Cardiac muscle cell (in vitro differentiated cells and primary cell): Measurements from ENCODE around the gene IGF2BP2. TPM values are rescaled to one million over a fixed set of nuclear protein-coding genes. Genes with fewer than 3 reads are reported as not detected.
"Not testable (repeated sequence)": the region's sequence is repeated elsewhere in the genome, so short reads cannot be mapped to it uniquely, and the experiment has no call there.

Experiments
- DNase-seq, 2 donors: peaks; one replicate each; pipeline versions ENCODE4 v3.0.0 to v3.0.0-alpha.2; 2010 to 2017; ENCODE audit warnings: low read depth in 1 of 2, low spot score in 1 of 2
- H3K27ac ChIP-seq: fragments of 200-600 bp; sonication (generic); 2 replicates; pipeline ENCODE4 v1.5.1; 2016
- H3K27me3 ChIP-seq: fragments of 200-600 bp; sonication (generic); 2 replicates; pipeline ENCODE4 v1.6.0; 2016; ENCODE audit warnings: control low read depth
- H3K36me3 ChIP-seq: fragments of 200-600 bp; sonication (generic); 2 replicates; pipeline ENCODE4 v1.5.1; 2016; ENCODE audit warnings: control low read depth
- H3K4me1 ChIP-seq: fragments of 200-600 bp; sonication (generic); 2 replicates; pipeline ENCODE4 v1.8.1; 2017; ENCODE audit warnings: low read depth, mild to moderate bottlenecking, mixed run types
- H3K4me3 ChIP-seq: fragments of 200-600 bp; sonication (generic); 2 replicates; pipeline ENCODE4 v1.5.1; 2016; ENCODE audit warnings: mild to moderate bottlenecking
- H3K9me3 ChIP-seq: fragments of 200-600 bp; sonication (generic); 2 replicates; pipeline ENCODE4 v1.5.1; 2017; ENCODE audit warnings: low read depth, mild to moderate bottlenecking, control low read depth
- polyA plus RNA-seq: library from polyadenylated mRNA; unstranded; fragments of >200 nt; fragmentation: Nextera tagmentation; extraction: Ambion mirVana; gene quantifications from 2 replicates; pipeline ENCODE4 v1.2.1, GENCODE V29; 2016
- total RNA-seq: library from RNA; depleted of rRNA; stranded (reverse); fragments of >200 nt; gene quantifications from 2 replicates; pipeline ENCODE4 v1.2.3, GENCODE V29; 2016
- TF ChIP-seq, protein P1 (sequence below): IDR thresholded peaks from 2 replicates; pipeline ENCODE4 v1.5.1; 2012; ENCODE audit warnings: low read depth, mild to moderate bottlenecking, low read length

The IGF2BP2 gene
- total and polyA plus RNA-seq, 2 experiments from 2014 or later, result 119 to 129 TPM

DNA sequence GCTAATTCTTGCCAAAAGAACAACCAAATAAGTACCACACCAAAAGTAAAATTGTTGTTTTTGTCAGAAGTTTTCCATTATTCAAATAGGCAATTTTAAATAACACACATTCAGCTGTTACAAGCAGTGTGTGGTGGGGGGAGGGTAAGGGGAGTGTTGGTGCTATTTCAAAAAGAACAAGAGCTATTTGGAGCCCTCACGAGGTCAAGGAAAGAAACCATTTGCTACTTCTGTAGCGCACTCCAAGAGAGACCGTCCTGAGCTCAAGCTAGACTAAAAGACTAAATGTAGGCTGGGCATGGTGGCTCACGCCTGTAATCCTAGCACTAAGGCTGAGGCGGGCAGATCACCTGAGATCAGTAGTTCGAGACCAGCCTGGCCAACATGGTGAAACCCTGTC, 21.2 kb upstream of the IGF2BP2 start:
- TF ChIP-seq, protein P1, sequence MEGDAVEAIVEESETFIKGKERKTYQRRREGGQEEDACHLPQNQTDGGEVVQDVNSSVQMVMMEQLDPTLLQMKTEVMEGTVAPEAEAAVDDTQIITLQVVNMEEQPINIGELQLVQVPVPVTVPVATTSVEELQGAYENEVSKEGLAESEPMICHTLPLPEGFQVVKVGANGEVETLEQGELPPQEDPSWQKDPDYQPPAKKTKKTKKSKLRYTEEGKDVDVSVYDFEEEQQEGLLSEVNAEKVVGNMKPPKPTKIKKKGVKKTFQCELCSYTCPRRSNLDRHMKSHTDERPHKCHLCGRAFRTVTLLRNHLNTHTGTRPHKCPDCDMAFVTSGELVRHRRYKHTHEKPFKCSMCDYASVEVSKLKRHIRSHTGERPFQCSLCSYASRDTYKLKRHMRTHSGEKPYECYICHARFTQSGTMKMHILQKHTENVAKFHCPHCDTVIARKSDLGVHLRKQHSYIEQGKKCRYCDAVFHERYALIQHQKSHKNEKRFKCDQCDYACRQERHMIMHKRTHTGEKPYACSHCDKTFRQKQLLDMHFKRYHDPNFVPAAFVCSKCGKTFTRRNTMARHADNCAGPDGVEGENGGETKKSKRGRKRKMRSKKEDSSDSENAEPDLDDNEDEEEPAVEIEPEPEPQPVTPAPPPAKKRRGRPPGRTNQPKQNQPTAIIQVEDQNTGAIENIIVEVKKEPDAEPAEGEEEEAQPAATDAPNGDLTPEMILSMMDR, result no peak
- no peaks in the 10 kb centered on the region for H3K27me3 ChIP-seq
- no peak overlapping the region for H3K4me3 ChIP-seq
- no peak overlapping the region for H3K27ac ChIP-seq
- no peaks in the 10 kb centered on the region for H3K4me1 ChIP-seq
- peak; percentile 24 to 46 for DNase-seq
- H3K9me3 ChIP-seq, result no peaks in the 10 kb centered on the region
- no peaks in the 10 kb centered on the region for H3K36me3 ChIP-seq

DNA sequence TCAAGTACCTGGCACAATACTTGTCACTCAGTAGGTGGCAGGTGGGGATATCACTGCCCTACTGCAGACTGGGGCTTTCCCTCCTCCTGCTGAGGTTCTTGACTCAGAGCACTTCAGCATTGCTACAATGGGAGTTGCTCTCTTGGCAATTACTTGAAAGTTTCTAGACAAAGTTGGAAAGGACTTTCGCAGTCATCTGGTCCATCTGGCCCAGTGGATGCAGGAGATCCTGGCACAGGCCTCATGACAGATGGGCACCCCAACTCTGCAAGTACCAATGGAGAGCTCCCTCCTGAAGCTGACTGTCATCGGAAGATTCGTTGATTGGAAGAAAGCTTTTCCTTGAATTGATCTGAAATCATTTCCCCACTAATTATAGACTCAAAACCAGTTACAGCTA, 19.2 kb upstream of the IGF2BP2 start:
- H3K27me3 ChIP-seq, result no peaks in the 10 kb centered on the region
- no peak for DNase-seq
- no peaks in the 10 kb centered on the region for H3K4me1 ChIP-seq
- H3K36me3 ChIP-seq, result no peaks in the 10 kb centered on the region
- no peaks in the 10 kb centered on the region for H3K9me3 ChIP-seq
- TF ChIP-seq, protein P1, result no peak
- H3K4me3 ChIP-seq, result no peak overlapping the region
- H3K27ac ChIP-seq, result no peak overlapping the region

DNA sequence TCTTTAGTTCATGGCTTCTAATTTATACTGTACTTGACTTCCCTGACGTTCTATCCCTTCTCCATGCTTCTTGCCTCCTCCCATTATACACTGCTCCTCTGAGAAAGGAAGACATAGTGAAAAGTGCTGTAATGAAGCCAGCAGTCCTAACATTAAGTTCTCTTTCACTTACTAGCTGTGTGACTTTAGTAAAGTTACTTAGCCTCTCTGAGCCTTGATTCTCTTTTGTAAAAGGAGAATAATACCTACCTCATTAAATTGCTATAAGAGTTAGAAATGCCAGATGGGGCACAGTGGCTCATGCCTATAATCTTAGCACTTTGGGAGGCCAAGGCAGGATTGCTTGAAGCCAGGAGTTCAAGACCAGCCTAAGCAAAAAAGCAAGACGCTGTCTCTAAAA, 18.8 kb upstream of the IGF2BP2 start:
- no peaks in the 10 kb centered on the region for H3K27me3 ChIP-seq
- no peak overlapping the region for H3K27ac ChIP-seq
- H3K9me3 ChIP-seq, result no peaks in the 10 kb centered on the region
- no peak for DNase-seq
- H3K4me3 ChIP-seq, result no peak overlapping the region
- H3K4me1 ChIP-seq, result no peaks in the 10 kb centered on the region
- H3K36me3 ChIP-seq, result no peaks in the 10 kb centered on the region
- TF ChIP-seq, protein P1, result no peak

DNA sequence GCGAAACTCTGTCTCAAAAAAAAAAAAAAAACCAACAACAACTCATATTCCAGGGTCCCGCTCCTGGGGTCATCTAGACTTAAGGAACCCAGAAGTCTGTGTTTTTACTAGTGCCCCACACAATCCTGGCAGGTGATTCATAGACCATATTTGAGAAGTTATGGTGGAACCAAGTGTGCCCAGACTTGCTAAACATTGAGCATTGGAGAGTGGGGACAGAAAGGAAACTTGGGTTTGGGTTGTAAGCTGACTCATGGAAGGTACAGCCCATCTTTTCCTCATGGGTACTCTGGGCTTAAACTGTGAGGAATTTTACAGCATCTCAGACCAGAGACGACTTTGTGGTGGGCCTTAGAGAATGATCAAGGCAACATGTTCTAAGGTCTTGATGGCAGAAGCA, 18.3 kb upstream of the IGF2BP2 start:
- no peak overlapping the region for H3K27ac ChIP-seq
- no peak overlapping the region for H3K4me3 ChIP-seq
- no peaks in the 10 kb centered on the region for H3K4me1 ChIP-seq
- H3K36me3 ChIP-seq, result no peaks in the 10 kb centered on the region
- no peaks in the 10 kb centered on the region for H3K9me3 ChIP-seq
- DNase-seq, result no peak
- TF ChIP-seq, protein P1, result no peak
- no peaks in the 10 kb centered on the region for H3K27me3 ChIP-seq

DNA sequence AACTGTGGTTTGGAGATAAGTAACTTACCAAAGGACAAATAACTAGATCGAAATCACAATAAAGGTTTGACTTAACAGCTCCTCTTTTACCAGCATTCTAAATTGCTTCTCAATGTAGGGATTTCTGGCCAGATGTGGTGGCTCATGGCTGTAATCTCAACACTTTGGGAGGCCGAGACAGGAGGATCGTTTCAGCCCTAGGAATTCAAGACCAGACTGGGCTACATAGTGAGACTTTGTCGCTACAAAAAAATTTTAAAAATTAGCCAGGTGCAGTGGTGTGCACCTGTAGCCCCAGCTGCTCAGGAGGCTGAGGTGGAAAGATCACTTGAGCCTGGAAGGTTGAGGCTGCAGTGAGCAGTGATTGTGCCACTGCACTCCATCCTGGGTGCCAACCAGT, 17.4 kb upstream of the IGF2BP2 start:
- no peak overlapping the region for H3K27ac ChIP-seq
- TF ChIP-seq, protein P1, result no peak
- no peak for DNase-seq
- no peaks in the 10 kb centered on the region for H3K4me1 ChIP-seq
- H3K9me3 ChIP-seq, result no peaks in the 10 kb centered on the region
- H3K4me3 ChIP-seq, result no peak overlapping the region
- H3K36me3 ChIP-seq, result no peaks in the 10 kb centered on the region
- H3K27me3 ChIP-seq, result no peaks in the 10 kb centered on the region

DNA sequence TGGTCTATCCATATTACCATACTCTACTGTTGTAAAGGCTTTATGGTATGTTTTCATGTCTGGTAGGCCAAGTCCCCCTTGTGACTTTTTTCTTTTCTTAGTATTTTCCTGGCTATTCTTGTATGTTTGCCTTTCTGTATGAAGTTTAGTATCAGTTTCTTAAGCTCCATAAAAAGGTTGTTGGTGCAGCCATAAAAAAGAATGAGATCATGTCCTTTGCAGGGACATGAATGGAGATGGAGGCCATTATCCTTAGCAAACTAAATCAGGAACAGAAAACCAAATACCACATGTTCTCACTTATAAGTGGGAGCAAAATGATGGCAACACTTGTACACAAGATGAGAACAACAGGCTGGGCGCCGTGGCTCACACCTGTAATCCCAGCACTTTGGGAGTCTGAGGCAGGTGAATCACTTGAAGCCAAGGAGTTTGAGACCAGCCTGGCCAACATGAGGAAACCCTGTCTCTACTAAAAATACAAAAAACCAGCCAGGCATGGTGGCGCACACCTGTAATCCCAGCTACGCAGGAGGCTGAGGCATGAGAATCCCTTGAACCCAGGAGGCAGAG, 13.7 kb upstream of the IGF2BP2 start:
- not testable (repeated sequence) for H3K4me1 ChIP-seq, H3K4me3 ChIP-seq, H3K36me3 ChIP-seq, H3K27ac ChIP-seq, DNase-seq, H3K27me3 ChIP-seq, H3K9me3 ChIP-seq
